ENCODE data around the gene ACBD6.

The ACBD6 gene

DNA sequence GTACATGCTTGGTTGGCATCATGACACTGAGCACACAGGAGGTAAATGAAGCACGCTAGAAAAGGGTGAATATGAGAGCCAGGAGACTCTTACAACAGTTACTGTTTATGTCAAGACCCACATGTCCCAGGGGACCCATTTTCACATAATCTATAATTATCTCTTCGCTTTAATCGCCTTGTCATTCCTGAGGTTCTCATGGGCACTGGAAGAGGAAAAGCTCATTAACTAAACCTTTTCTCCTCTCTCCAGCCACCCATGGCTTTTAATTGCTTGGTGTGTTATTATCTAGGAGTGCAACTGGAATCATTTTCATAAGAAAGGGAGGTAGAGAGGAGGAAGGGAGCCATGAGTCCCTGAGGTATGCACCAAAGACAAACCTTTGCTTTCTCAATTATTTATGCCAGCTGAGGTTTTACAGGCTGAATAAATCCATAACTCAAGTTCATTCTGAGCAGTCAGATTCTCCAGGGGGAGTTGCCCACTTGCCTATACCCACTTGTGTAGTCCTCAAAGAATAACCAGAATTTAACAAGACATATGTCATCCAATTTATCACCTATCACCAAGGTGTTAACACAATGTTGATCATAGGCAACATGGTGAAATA, 77.4 kb downstream of the ACBD6 start (continued):
- TF ChIP-seq ZNF518A (tag by site-specific recombination; conservative IDR thresholded peaks at IDR 0.05; ENCODE audit: low read depth) (no peak), ZNF324 (tag by site-specific recombination; IDR thresholded peaks at IDR 0.05) (peak; percentile 56; the same call in 1 of the 2 replicates), ZNF223 (tag by site-specific recombination; IDR thresholded peaks at IDR 0.05) (no peak), ZNF114 (tag by site-specific recombination; IDR thresholded peaks at IDR 0.05) (no peak), ZFP69B (tag by site-specific recombination; IDR thresholded peaks at IDR 0.05) (no peak), ZNF623 (tag by site-specific recombination; IDR thresholded peaks at IDR 0.05) (no peak), ZNF350 (tag by site-specific recombination; IDR thresholded peaks at IDR 0.05) (no peak), ZNF248 (tag by site-specific recombination; IDR thresholded peaks at IDR 0.05) (no peak), ZNF544 (tag by site-specific recombination; IDR thresholded peaks at IDR 0.05) (no peak), ZNF23 (tag by site-specific recombination; IDR thresholded peaks at IDR 0.05; ENCODE audit: borderline replicate concordance) (no peak), ZNF37A (tag by site-specific recombination; IDR thresholded peaks at IDR 0.05) (peak; percentile 7; the same call in 1 of the 2 replicates), ZNF843 (tag by site-specific recombination; IDR thresholded peaks at IDR 0.05) (peak; percentile 95), ZSCAN18 (tag by site-specific recombination; IDR thresholded peaks at IDR 0.05) (no peak), REPIN1 (tag by site-specific recombination; IDR thresholded peaks at IDR 0.05; ENCODE audit: low read depth) (no peak), ZFP37 (tag by site-specific recombination; IDR thresholded peaks at IDR 0.05) (no peak), ZNF221 (tag by site-specific recombination; IDR thresholded peaks at IDR 0.05; ENCODE audit: borderline replicate concordance) (no peak), ZNF132 (tag by site-specific recombination; IDR thresholded peaks at IDR 0.05; ENCODE audit: borderline replicate concordance) (no peak), KLF1 (tag by site-specific recombination; IDR thresholded peaks at IDR 0.05) (no peak), ZBTB21 (tag by site-specific recombination; IDR thresholded peaks at IDR 0.05) (peak; percentile 55; the same call in 1 of the 2 replicates), OVOL3 (tag by site-specific recombination; IDR thresholded peaks at IDR 0.05) (peak; percentile 75; the same call in 1 of the 2 replicates), ZNF155 (tag by site-specific recombination; IDR thresholded peaks at IDR 0.05) (no peak), INSM2 (tag by site-specific recombination; IDR thresholded peaks at IDR 0.05) (peak; percentile 93), ZNF174 (tag by site-specific recombination; IDR thresholded peaks at IDR 0.05) (no peak), ZNF585B (tag by site-specific recombination; IDR thresholded peaks at IDR 0.05) (no peak)
- TF ChIP-seq, protein P1, sequence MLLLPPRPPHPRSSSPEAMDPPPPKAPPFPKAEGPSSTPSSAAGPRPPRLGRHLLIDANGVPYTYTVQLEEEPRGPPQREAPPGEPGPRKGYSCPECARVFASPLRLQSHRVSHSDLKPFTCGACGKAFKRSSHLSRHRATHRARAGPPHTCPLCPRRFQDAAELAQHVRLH (tag by site-specific recombination; IDR thresholded peaks at IDR 0.05): no peak; the same call in none of the 2 replicates
- TF ChIP-seq, protein P2, sequence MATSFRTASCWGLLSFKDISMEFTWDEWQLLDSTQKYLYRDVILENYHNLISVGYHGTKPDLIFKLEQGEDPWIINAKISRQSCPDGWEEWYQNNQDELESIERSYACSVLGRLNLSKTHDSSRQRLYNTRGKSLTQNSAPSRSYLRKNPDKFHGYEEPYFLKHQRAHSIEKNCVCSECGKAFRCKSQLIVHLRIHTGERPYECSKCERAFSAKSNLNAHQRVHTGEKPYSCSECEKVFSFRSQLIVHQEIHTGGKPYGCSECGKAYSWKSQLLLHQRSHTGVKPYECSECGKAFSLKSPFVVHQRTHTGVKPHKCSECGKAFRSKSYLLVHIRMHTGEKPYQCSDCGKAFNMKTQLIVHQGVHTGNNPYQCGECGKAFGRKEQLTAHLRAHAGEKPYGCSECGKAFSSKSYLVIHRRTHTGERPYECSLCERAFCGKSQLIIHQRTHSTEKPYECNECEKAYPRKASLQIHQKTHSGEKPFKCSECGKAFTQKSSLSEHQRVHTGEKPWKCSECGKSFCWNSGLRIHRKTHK (tag by site-specific recombination; IDR thresholded peaks at IDR 0.05): no peak
- TF ChIP-seq, protein P3, sequence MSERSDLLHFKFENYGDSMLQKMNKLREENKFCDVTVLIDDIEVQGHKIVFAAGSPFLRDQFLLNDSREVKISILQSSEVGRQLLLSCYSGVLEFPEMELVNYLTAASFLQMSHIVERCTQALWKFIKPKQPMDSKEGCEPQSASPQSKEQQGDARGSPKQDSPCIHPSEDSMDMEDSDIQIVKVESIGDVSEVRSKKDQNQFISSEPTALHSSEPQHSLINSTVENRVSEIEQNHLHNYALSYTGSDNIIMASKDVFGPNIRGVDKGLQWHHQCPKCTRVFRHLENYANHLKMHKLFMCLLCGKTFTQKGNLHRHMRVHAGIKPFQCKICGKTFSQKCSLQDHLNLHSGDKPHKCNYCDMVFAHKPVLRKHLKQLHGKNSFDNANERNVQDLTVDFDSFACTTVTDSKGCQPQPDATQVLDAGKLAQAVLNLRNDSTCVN (tag by site-specific recombination; optimal IDR thresholded peaks at IDR 0.05): no peak
- TF ChIP-seq, protein P4, sequence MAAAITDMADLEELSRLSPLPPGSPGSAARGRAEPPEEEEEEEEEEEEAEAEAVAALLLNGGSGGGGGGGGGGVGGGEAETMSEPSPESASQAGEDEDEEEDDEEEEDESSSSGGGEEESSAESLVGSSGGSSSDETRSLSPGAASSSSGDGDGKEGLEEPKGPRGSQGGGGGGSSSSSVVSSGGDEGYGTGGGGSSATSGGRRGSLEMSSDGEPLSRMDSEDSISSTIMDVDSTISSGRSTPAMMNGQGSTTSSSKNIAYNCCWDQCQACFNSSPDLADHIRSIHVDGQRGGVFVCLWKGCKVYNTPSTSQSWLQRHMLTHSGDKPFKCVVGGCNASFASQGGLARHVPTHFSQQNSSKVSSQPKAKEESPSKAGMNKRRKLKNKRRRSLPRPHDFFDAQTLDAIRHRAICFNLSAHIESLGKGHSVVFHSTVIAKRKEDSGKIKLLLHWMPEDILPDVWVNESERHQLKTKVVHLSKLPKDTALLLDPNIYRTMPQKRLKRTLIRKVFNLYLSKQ (tag by site-specific recombination; IDR thresholded peaks at IDR 0.05; ENCODE audit: borderline replicate concordance): no peak

Data from HEK293 (cell line).